Cerebellar cortex (tissue), 1 donor: Measurements from ENCODE around the gene ATF3.
A peak's percentile ranks its signal among the peaks of the same experiment; 100 is the strongest.

Experiments
- DNase-seq: peaks from one replicate; pipeline ENCODE4 v3.0.0-alpha.2; 2015; ENCODE audit warnings: low spot score

ATF3 gene, protein sequence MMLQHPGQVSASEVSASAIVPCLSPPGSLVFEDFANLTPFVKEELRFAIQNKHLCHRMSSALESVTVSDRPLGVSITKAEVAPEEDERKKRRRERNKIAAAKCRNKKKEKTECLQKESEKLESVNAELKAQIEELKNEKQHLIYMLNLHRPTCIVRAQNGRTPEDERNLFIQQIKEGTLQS

GRCh38 chr1:212608392-212608958 is at the start of gene ATF3:
Gene ATF3 (plus strand): TSS chr1:212608761. CDS start chr1:212615022, 6,261 bp downstream.
- DNase-seq = peak; percentile 94

GRCh38 chr1:212559929-212560328 is 48.6 kb upstream of the ATF3 start:
- DNase-seq = no peak

DNA sequence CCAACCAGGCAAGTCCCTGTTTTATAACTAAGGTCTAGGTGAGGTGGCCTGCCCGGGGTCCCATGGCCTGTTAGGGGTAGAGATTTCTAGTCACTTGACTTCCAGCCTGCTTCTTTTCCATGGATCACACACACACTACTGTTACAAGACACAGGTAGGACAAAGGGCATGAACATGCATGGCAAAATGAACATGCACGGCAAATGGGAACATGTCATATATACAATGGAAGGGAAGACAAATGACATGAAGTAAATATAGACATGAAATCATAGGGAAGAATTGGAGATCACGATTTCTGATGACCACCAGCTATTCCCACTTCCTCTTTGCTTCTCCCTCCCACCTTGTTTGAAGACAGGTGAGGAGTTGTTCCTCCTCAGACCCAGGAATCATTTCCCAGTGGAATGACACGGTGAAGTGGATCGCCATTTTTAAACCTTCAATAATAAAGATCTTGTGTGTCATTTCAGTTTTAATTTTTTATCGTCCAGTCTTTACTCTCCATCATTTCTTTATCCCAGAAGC is 47.6 kb upstream of the ATF3 start:
- DNase-seq = no peak

- DNase-seq = no peak
These were observed 47.0 kb upstream of the ATF3 start for GRCh38 chr1:212561501-212561931.

DNA sequence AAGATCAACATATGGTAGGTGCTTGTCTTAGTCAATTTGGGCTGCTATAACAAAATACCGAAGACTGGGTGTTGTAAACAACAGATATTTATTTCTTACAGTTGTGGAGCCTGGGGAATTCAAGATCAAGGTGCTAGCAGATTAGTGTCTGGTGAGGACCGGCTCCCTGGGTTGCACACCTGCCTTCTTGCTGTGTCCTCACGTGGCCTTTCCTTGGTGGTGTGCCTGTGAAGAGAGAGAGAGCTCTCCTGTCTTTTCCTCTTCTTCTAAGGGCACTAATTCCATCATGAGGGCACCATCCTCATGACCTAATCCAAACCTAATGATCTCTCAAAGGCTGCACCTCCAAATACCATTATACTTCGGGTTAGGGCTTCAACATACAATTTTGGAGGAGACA is 45.8 kb upstream of the ATF3 start:
- no peak for DNase-seq

DNA sequence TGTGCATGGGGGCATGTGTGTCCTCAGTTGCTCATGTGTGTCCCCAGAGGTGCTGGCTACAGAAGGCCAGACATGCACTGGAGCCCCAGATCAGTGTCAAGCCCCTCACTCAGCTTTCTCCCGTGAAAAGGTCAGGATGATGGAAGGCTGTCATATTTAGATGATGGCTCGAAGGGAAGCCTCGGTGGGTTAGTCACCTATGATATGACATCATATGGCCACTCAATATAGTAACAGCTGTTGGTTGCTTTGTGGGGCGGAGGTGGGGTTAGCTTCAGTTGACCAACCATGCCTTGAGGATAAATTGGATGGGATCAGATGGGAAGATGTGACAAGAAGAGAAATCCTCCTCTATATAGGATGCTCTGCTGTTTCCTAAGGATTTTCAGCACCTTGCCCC is 43.5 kb upstream of the ATF3 start:
- no peak for DNase-seq

DNA sequence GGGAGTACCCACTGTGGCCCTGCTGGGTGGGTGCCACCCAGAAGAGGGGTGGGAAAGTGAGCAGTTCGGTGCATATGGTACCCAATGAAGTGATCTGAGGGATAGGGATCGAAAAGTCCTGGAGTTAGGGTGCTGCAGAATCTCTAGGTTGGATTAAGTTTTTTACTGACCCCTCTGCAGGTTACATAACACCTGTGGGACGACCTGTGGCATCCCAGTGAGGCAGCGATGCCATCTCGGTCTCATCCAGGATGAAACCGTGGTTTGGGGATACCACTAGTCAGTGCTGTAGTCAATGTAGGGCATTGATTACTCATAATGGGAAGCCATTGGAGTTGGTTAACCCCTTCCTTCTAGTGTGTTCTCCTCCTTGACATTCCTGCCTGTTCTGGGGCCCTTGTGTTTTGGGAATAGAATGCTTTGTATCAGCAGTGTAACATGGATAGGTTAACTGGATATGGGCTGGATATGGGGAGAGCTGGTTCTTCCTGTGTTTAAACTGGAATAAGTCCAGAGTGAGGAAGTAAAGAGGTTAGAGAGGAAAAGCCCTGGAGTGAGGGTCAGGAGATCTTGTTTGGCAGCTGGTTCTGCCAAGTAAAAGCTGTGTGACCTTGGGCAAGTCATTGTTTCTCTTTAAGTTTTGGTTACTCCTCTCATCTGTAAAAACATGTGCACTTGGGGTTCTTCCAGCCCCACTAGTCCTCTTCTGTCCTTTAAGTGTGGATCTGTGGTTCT is 42.8 kb upstream of the ATF3 start:
- no peak for DNase-seq

DNA sequence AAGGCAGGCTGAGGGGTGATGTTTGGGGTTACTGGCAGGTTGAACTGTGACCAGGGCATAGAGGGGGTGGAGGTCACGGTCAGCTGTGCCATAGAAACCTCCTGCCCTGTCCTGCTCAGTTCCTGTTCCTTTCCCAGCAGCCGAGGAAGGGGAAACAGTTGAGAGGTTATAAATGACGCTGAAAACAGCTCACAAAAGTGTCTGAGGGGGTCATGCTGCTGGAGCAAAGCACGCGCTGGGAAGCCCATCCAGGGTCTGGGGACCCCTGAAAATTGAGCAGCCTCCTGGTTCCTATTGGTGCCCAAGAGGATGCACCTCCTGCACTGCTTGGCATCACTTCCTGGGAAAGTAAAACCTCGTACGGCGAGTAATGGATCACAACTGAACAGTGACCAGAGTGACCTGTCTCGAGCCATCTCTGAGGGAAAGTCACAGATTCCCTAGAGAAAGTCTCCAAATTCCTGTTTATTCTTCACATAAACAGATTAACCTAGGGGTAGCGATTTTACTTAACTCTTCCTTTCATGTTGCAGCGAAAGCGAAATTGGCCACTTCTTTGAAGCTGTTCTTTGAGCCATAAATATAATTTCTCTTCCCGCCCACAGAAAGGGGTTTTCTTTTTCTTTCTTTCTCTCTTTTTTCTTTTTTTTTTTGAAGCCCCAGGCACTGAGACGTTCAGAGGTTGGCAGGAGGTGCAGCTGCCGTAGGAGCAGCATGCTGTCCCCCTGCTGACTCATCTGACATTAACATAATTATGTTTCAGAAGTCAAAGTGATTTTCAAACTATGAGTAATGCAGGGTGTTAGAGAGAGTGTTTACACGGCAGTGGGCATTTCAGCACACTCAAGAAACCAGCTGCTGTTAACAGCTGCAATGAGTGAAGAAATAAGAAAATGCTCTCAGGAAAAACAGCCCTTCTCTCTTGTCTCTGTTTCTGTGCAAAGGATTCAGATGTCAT is 41.8 kb upstream of the ATF3 start:
- no peak for DNase-seq

GRCh38 chr1:212567638-212568037 is 40.9 kb upstream of the ATF3 start:
- DNase-seq = no peak

DNA sequence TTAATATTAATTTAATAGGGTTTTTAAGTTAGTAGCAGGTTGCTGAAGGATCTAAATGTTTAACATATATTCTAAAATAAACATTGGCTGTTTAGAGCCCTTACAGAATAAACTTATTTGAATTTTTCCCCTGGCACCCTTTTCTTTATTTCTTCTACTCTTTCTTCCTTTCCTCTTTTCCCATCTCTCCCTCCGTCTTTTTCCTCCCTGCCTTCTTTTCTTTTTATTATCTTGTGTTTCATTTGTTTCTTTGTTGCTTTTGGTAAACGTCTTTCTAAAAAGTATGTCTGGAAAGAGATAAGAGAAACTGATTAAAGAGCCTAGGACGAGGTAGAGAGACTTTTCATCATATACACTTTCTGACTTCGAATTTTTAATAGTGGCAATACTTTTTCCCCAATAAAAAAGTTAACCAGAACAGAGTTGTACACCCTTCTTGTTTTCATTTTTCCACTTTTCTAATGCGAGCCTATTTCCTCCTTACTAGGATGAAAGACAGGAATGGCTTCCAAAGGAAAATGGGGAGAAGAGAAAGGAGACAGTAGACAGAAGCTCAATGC is 39.5 kb upstream of the ATF3 start:
- no peak for DNase-seq

DNA sequence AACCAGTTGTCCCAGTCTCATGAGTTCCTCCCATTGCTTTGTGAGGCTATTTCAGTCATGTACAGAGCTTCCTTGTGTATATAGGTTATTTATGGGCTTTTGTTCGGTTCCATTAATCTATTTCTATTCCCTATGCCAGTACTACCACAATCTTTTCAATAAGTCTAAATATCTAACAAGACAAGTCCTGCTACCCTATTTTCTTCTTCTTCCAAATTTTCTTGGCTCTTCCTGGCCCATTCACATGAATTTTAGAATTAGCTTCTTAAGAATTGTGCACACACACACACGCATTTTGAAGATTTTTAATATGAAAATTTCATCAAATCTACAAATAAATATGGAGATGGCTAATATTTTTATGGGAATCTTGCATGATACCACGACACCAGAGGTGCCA is 33.8 kb upstream of the ATF3 start:
- DNase-seq = no peak

DNA sequence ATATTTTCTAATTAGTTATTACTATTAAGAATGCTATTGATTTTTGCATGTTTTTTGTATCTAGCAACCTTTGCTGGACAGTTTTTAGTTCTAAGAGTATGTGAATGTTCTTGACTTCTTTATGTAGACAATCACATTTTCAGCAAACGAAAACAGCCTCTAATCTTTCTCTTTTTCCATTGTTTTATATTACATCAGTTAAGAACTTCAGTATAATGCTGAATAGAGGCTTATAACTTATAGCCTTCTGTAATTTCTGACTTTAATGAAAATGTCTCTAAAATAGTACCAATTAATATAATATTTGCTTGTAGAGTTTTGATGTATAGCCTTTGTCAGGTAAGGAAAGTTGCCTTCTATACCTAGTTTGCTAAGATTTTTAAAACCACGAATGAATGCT is 33.2 kb upstream of the ATF3 start:
- no peak for DNase-seq

GRCh38 chr1:212578041-212578440 is 30.5 kb upstream of the ATF3 start:
- no peak for DNase-seq

GRCh38 chr1:212581034-212581433 is 27.5 kb upstream of the ATF3 start:
- DNase-seq = no peak

- no peak for DNase-seq
These were observed 26.3 kb upstream of the ATF3 start for GRCh38 chr1:212582291-212582690.

DNA sequence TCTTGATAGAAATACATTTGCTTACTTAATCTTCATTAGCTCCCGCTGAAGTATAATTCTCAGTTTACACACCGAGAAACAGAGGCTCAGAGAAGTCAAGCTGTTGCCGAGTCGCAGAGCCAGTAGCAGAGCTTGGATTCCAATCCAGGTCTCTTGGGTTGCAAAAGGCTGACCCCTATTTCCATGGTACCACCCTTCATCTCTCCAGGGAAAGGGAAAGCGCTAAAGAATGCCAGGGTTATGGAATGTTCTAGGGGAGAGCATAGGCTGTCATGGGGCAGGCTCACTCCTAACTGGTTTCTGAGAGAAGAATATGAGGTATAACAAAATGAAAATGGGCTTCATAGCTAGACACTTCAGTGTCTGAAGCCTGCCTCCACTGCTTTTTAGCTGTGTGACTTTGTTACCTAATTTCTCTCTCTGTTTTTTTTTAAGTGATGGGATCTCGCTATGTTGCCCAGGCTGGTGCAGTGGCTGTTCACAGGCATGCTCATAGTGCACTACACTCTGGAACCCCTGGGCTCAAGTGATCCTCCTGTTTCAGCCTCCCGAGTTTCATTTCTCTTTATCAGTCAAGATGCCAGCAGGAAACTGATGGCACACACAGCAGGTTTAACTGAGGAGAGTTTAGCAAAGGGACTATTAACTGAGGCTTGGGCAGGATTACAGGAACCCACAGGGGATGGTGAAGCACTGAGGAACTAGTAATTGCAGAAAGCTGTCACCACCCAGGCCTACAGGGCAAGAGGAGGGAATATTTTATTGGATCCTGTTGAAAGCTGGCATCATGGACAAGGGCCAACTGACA is 25.5 kb upstream of the ATF3 start:
- no peak for DNase-seq

- no peak for DNase-seq
These were observed 24.9 kb upstream of the ATF3 start for GRCh38 chr1:212583643-212584042.

DNA sequence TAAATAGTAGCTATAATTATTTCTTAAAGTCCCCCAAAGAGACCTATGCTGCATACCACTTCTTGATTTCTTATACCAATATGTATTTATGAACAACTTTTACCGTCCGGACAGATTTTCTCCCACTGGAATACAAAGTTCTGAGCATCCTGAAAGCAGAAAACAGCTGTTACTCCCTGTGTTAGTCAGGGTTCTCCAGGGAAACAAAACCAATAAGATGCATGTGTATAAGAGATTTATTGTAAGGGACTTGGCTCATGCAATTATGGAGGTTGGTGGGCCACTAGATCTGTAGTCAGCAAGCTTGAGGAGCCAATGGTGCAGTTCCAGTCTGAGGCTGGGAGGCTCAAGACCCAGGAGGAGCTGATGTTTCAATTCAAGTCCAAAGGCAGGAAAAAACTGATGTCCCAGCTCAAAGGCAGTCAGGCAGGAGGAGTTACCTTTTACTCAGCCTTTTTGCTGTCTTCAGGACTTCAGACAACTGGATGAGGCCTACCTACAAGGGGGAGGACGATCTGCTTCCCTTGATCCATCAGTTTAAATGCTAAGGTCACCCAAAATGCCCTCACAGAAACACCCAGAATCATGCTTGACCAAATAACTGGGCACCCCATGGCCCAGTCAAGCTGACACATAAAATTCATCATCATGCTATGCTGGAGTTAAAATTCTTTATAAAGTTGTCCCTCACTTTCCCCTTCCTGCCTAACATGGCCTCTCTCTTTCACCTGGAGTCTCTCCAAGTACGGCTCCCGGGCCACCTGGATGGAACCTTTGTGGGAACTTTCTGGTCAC is 24.3 kb upstream of the ATF3 start:
- no peak for DNase-seq

GRCh38 chr1:212585210-212585609 is 23.4 kb upstream of the ATF3 start:
- DNase-seq = no peak
